Ishikawa (cell line): Measurements from ENCODE around the gene OR8G5.

Experiments
- CEBPB ChIP-seq: IDR thresholded peaks from 2 replicates; pipeline ENCODE4 v1.6.1; 2012
- CREB1 ChIP-seq: IDR thresholded peaks from 2 replicates; pipeline ENCODE4 v1.6.1; 2012; ENCODE audit warnings: low read depth
- EGR1 ChIP-seq: IDR thresholded peaks from 2 replicates; pipeline ENCODE4 v1.6.1; 2012
- EP300 ChIP-seq: IDR thresholded peaks from 2 replicates; pipeline ENCODE4 v1.6.1; 2012; ENCODE audit warnings: borderline replicate concordance
- FOXM1 ChIP-seq: IDR thresholded peaks from 2 replicates; pipeline ENCODE4 v1.6.1; 2012; ENCODE audit warnings: low read depth, borderline replicate concordance
- NFIC ChIP-seq: IDR thresholded peaks from 2 replicates; pipeline ENCODE4 v1.6.1; 2012
- RAD21 ChIP-seq: IDR thresholded peaks from 2 replicates; pipeline ENCODE4 v1.6.1; 2012; ENCODE audit warnings: low read depth
- TAF1 ChIP-seq: IDR thresholded peaks from 2 replicates; pipeline ENCODE4 v1.6.1; 2012; ENCODE audit warnings: low read depth, mild to moderate bottlenecking
- TCF12 ChIP-seq: IDR thresholded peaks from 2 replicates; pipeline ENCODE4 v1.6.1; 2012; ENCODE audit warnings: low read depth
- YY1 ChIP-seq: IDR thresholded peaks from 2 replicates; pipeline ENCODE4 v1.6.1; 2012; ENCODE audit warnings: low read depth
- ZBTB7A ChIP-seq: IDR thresholded peaks from 2 replicates; pipeline ENCODE4 v1.6.1; 2012; ENCODE audit warnings: low read depth
- TF ChIP-seq, protein P1 (sequence below): IDR thresholded peaks from 2 replicates; pipeline ENCODE4 v1.6.1; 2012; ENCODE audit warnings: low read depth, mild to moderate bottlenecking
- TF ChIP-seq, protein P2 (sequence below): IDR thresholded peaks from 2 replicates; pipeline ENCODE4 v1.6.1; 2012
- TF ChIP-seq, protein P3 (sequence below): IDR thresholded peaks from 2 replicates; pipeline ENCODE4 v1.6.1; 2012

DNA sequence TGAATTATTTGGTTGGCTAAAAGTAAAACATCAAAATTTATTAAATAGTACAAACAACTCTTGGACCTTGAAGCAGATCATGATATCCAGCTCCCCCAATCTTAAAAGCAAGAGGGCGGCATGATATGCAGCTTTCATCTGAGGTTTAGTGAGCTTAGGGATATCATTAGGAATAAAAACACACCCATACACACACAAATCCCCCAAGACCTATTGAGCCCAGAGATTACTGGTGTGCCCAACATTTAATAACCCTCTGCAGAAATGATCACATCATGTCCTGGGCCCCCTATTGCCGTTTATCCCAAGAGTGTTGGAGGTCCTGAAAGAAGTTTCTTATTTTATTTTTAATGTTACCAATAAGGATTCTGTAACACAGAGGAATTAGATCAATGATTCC, 57.7 kb downstream of the OR8G5 start, which contains the start of gene OR8D1:
- TF ChIP-seq CREB1 (no peak), EP300 (no peak), NFIC (no peak), TAF1 (no peak), FOXM1 (no peak), TCF12 (no peak), RAD21 (no peak), YY1 (no peak), EGR1 (no peak), CEBPB (no peak), ZBTB7A (no peak)
- TF ChIP-seq, protein P1, sequence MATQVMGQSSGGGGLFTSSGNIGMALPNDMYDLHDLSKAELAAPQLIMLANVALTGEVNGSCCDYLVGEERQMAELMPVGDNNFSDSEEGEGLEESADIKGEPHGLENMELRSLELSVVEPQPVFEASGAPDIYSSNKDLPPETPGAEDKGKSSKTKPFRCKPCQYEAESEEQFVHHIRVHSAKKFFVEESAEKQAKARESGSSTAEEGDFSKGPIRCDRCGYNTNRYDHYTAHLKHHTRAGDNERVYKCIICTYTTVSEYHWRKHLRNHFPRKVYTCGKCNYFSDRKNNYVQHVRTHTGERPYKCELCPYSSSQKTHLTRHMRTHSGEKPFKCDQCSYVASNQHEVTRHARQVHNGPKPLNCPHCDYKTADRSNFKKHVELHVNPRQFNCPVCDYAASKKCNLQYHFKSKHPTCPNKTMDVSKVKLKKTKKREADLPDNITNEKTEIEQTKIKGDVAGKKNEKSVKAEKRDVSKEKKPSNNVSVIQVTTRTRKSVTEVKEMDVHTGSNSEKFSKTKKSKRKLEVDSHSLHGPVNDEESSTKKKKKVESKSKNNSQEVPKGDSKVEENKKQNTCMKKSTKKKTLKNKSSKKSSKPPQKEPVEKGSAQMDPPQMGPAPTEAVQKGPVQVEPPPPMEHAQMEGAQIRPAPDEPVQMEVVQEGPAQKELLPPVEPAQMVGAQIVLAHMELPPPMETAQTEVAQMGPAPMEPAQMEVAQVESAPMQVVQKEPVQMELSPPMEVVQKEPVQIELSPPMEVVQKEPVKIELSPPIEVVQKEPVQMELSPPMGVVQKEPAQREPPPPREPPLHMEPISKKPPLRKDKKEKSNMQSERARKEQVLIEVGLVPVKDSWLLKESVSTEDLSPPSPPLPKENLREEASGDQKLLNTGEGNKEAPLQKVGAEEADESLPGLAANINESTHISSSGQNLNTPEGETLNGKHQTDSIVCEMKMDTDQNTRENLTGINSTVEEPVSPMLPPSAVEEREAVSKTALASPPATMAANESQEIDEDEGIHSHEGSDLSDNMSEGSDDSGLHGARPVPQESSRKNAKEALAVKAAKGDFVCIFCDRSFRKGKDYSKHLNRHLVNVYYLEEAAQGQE: no peak
- TF ChIP-seq, protein P2, sequence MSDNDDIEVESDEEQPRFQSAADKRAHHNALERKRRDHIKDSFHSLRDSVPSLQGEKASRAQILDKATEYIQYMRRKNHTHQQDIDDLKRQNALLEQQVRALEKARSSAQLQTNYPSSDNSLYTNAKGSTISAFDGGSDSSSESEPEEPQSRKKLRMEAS: no peak
- TF ChIP-seq, protein P3, sequence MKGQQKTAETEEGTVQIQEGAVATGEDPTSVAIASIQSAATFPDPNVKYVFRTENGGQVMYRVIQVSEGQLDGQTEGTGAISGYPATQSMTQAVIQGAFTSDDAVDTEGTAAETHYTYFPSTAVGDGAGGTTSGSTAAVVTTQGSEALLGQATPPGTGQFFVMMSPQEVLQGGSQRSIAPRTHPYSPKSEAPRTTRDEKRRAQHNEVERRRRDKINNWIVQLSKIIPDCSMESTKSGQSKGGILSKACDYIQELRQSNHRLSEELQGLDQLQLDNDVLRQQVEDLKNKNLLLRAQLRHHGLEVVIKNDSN: no peak
